Neural cell (in vitro differentiated cells): Measurements from ENCODE around the gene KIR3DL3. TPM values are rescaled to one million over a fixed set of nuclear protein-coding genes. Genes with fewer than 3 reads are reported as not detected.
"Not testable (repeated sequence)": the region's sequence is repeated elsewhere in the genome, so short reads cannot be mapped to it uniquely, and the experiment has no call there.

Experiments
- H2AFZ ChIP-seq: fragments of 200-600, 300-800 bp; sonication (generic), shearing (Covaris generic); 2 replicates; pipeline ENCODE4 v1.6.0; 2014; ENCODE audit warnings: low read depth, mild to moderate bottlenecking, antibody characterized with exemption, low read length, moderate library complexity
- H3F3A ChIP-seq: fragments of 200-600 bp; shearing (Covaris generic); 2 replicates; pipeline ENCODE4 v1.6.1; 2016; ENCODE audit warnings: mild to moderate bottlenecking, moderate library complexity, mixed read lengths, antibody characterized with exemption, low read length; ENCODE audit not compliant: insufficient read depth, poor library complexity, severe bottlenecking
- H3K27ac ChIP-seq: fragments of 200-600, 300-800 bp; sonication (generic), shearing (Covaris generic); 2 replicates; pipeline ENCODE4 v1.5.1; 2014; ENCODE audit warnings: mild to moderate bottlenecking, low read length, moderate library complexity
- H3K27me3 ChIP-seq: fragments of 300-800, 200-600 bp; sonication (generic), shearing (Covaris generic); 2 replicates; pipeline ENCODE4 v1.6.0; 2014; ENCODE audit warnings: mild to moderate bottlenecking, low read depth, low read length, moderate library complexity; ENCODE audit not compliant: insufficient read depth
- H3K36me3 ChIP-seq: fragments of 300-800, 200-600 bp; sonication (generic), shearing (Covaris generic); 2 replicates; pipeline ENCODE4 v1.5.1; 2014; ENCODE audit warnings: mild to moderate bottlenecking, antibody characterized with exemption, low read length, moderate library complexity; ENCODE audit not compliant: insufficient read depth
- H3K4me2 ChIP-seq: fragments of 300-800, 200-600 bp; sonication (generic), shearing (Covaris generic); 2 replicates; pipeline ENCODE4 v1.6.0; 2014; ENCODE audit warnings: mild to moderate bottlenecking, low read length
- H3K4me3 ChIP-seq: fragments of 300-800, 200-600 bp; sonication (generic), shearing (Covaris generic); 2 replicates; pipeline ENCODE4 v1.5.1; 2014; ENCODE audit warnings: mild to moderate bottlenecking, low read length, moderate library complexity
- H3K79me2 ChIP-seq: fragments of 200-600 bp; shearing (Covaris generic); replicated peaks from 2 replicates; pipeline ENCODE4 v1.6.0; 2014; ENCODE audit warnings: mild to moderate bottlenecking, low read length, moderate library complexity; ENCODE audit not compliant: insufficient read depth
- H3K9ac ChIP-seq: fragments of 300-800, 200-600 bp; sonication (generic), shearing (Covaris generic); 2 replicates; pipeline ENCODE4 v1.6.1; 2016; ENCODE audit warnings: mild to moderate bottlenecking, low read length, mixed read lengths
- H3K9me2 ChIP-seq: fragments of 200-600 bp; shearing (Covaris generic); 2 replicates; pipeline ENCODE4 v1.6.1; 2016; ENCODE audit warnings: mild to moderate bottlenecking, low read length, mixed read lengths; ENCODE audit not compliant: insufficient read depth
- H3K9me3 ChIP-seq: fragments of 200-600, 300-800 bp; sonication (generic), shearing (Covaris generic); 2 replicates; pipeline ENCODE4 v1.6.1; 2016; ENCODE audit warnings: mild to moderate bottlenecking, mixed run types, low read length, moderate library complexity, mixed read lengths
- H4K20me1 ChIP-seq: fragments of 200-600 bp; shearing (Covaris generic); 2 replicates; pipeline ENCODE4 v1.6.1; 2016; ENCODE audit warnings: mild to moderate bottlenecking, mixed run types; ENCODE audit not compliant: insufficient read depth
- CTCF ChIP-seq: fragments of 450-650 bp; IDR thresholded peaks from 2 replicates; pipeline ENCODE4 v1.5.1; 2014; ENCODE audit warnings: antibody characterized with exemption, mild to moderate bottlenecking, moderate library complexity; ENCODE audit not compliant: poor library complexity, severe bottlenecking
- EP300 ChIP-seq: fragments of 450-650 bp; conservative IDR thresholded peaks from 2 replicates; pipeline ENCODE4 v1.6.1; 2014; ENCODE audit warnings: antibody characterized with exemption, mild to moderate bottlenecking, moderate library complexity; ENCODE audit not compliant: poor library complexity, severe bottlenecking
- EZH2 ChIP-seq: fragments of 200-600, 300-800 bp; shearing (Covaris generic), sonication (generic); IDR thresholded peaks from 2 replicates; pipeline ENCODE4 v1.6.1; 2014; ENCODE audit warnings: antibody characterized with exemption, low read length, borderline replicate concordance, mild to moderate bottlenecking; ENCODE audit not compliant: insufficient read depth, poor library complexity, severe bottlenecking
- MXI1 ChIP-seq: fragments of 450-650 bp; conservative IDR thresholded peaks from 2 replicates; pipeline ENCODE4 v1.6.1; 2014; ENCODE audit warnings: antibody characterized with exemption, mild to moderate bottlenecking; ENCODE audit not compliant: poor library complexity, severe bottlenecking
- POLR2AphosphoS5 ChIP-seq: IDR thresholded peaks from 2 replicates; pipeline ENCODE4 v1.6.1; 2012
- RAD21 ChIP-seq: fragments of 450-650 bp; conservative IDR thresholded peaks from 2 replicates; pipeline ENCODE4 v1.6.1; 2014; ENCODE audit warnings: antibody characterized with exemption, mild to moderate bottlenecking, moderate library complexity
- REST ChIP-seq: IDR thresholded peaks from 2 replicates; pipeline ENCODE4 v1.6.1; 2012; ENCODE audit warnings: borderline replicate concordance
- SMC3 ChIP-seq: fragments of 450-650 bp; conservative IDR thresholded peaks from 2 replicates; pipeline ENCODE4 v1.6.1; 2014; ENCODE audit warnings: antibody characterized with exemption, mild to moderate bottlenecking, moderate library complexity; ENCODE audit not compliant: poor library complexity
- TAF1 ChIP-seq: IDR thresholded peaks from 2 replicates; pipeline ENCODE4 v1.6.1; 2012; ENCODE audit warnings: low read depth
- polyA plus RNA-seq: library from polyadenylated mRNA; depleted of rRNA; stranded (reverse); fragments of >200 nt; gene quantifications from 2 replicates; pipeline ENCODE4 v1.2.3, GENCODE V29; 2014

KIR3DL3 gene
- polyA plus RNA-seq, 1 donor from 2014 or later: not detected

DNA sequence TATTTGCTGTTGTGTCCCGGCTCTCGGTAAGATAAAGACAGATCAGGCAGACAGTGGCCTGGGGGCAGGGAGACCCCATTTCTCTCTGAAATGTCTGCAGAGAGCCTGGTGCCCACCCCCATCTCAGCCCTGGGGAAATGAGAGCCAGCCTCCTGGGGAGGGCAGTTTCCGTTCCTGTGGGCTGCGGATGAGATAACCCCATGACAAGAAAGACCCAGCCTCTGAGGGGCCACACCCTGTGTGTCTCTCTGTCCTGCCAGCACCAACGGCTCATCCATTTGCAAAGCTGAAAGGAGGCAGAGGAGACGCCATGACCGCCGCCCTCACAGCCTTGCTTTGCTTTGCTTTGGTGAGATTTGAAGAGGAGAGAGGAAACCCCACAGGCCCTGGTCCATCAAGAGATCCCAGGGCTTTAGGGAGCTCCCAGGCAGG lies 28.1 kb upstream of the KIR3DL3 start:
- TF ChIP-seq TAF1: no peak
- no peak for TF ChIP-seq EP300
- TF ChIP-seq SMC3: no peak
- H3K27ac ChIP-seq: no peak overlapping the region
- H3K27me3 ChIP-seq: no peaks in the 10 kb centered on the region
- no peaks in the 10 kb centered on the region for H3F3A ChIP-seq
- peaks cover 3% of the 10 kb centered on the region for H3K9me3 ChIP-seq
- no peaks in the 10 kb centered on the region for H4K20me1 ChIP-seq
- no peaks in the 10 kb centered on the region for H3K79me2 ChIP-seq
- no peak overlapping the region for H3K4me2 ChIP-seq
- no peak overlapping the region for H3K9ac ChIP-seq
- H3K36me3 ChIP-seq: no peaks in the 10 kb centered on the region
- H3K9me2 ChIP-seq: no peaks in the 10 kb centered on the region
- no peak overlapping the region for H2AFZ ChIP-seq
- H3K4me3 ChIP-seq: no peak overlapping the region

- no peak overlapping the region for H3K4me2 ChIP-seq
- no peaks in the 10 kb centered on the region for H3K36me3 ChIP-seq
- H3K27me3 ChIP-seq: no peaks in the 10 kb centered on the region
- H2AFZ ChIP-seq: no peak overlapping the region
- H3K79me2 ChIP-seq: no peaks in the 10 kb centered on the region
- H3K9me2 ChIP-seq: no peaks in the 10 kb centered on the region
- no peak overlapping the region for H3K9ac ChIP-seq
- no peak overlapping the region for H3K27ac ChIP-seq
- no peaks in the 10 kb centered on the region for H3F3A ChIP-seq
- H3K4me3 ChIP-seq: no peak overlapping the region
- TF ChIP-seq EP300 (no peak), POLR2AphosphoS5 (no peak), EZH2 (no peak), TAF1 (no peak), RAD21 (no peak), MXI1 (no peak), REST (no peak), SMC3 (no peak), CTCF (no peak)
- H3K9me3 ChIP-seq: peaks cover 3% of the 10 kb centered on the region
- no peaks in the 10 kb centered on the region for H4K20me1 ChIP-seq
These were observed 27.5 kb upstream of the KIR3DL3 start for GRCh38 chr19:54696766-54697165.

DNA sequence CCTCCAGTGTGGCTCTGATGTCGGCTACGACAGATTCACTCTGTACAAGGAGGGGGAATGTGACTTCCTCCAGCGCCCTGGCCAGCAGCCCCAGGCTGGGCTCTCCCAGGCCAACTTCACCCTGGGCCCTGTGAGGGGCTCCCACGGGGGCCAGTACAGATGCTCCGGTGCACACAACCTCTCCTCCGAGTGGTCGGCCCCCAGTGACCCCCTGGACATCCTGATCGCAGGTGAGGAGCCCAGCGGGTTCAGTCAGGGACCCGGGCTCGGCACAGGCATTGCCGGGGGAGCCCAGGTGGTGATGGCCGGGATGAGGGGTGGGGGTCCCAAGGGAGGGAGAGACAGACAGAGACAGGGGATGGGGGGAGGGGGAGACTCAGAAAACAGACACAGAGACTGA lies 26.5 kb upstream of the KIR3DL3 start:
- not testable (repeated sequence) for H3K27me3 ChIP-seq, H3K79me2 ChIP-seq, H3F3A ChIP-seq, H3K4me3 ChIP-seq, H3K27ac ChIP-seq, H3K9me2 ChIP-seq, H3K36me3 ChIP-seq, H3K9ac ChIP-seq, H2AFZ ChIP-seq, H3K9me3 ChIP-seq, H3K4me2 ChIP-seq, H4K20me1 ChIP-seq
